NCI-H2081 (cell line): ENCODE results near the gene SPSB1.
"Not testable (repeated sequence)": the region's sequence is repeated elsewhere in the genome, so short reads cannot be mapped to it uniquely, and the experiment has no call there.

Experiments used
- DNase-seq, 2 experiments: peaks; one replicate each; lab custom pipeline; 2025; lab: John Stamatoyannopoulos, UW

SPSB1 gene

GRCh38 chr1:9279172-9279840 lies 13.4 kb upstream of the SPSB1 start:
- DNase-seq: no peak

GRCh38 chr1:9280015-9280860 lies 12.5 kb upstream of the SPSB1 start:
- DNase-seq: no peak

DNA sequence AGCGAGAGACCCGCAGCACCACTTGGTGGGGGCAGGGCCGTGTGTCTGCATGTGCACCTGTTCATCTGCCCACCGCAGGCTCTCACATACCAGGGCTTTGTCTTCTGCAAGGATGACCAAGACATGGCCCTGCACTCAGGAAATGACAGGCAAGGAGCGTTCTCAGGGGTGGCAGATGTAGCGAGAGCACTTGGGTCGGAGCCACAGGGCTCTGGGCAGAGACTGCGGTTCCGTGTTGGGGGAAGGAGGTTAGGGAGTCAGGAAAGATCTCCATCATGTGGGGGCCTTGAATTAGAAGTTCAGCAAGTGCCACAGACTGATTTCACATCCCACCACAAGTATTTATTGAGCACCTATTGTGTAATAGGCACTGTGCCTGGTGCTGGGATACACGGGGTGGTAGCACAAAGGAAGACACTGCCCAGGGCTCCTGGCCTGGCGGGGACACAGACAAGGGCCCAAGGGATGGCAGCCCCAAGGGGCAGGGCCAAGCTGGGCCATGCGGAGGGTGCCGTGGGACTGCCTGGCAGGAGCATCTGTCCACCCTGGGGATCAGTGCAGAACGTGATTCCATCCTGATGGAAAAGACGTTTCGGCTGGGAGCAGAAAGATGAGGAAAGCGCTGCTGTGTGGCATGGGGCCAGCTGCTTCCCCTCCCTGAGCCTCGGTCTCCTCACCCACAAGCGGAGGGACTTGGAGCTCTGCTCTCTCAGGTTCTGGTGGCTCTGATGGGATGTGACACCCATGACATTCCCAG lies 11.4 kb upstream of the SPSB1 start:
- no peak for DNase-seq

GRCh38 chr1:9281908-9282695 lies 10.6 kb upstream of the SPSB1 start:
- DNase-seq: no peak

GRCh38 chr1:9282696-9282955 lies 10.1 kb upstream of the SPSB1 start:
- DNase-seq: no peak

- no peak for DNase-seq
These were observed 8.6 kb upstream of the SPSB1 start for GRCh38 chr1:9284061-9284460.

- DNase-seq: no peak
These were observed 6.1 kb upstream of the SPSB1 start for GRCh38 chr1:9286556-9286955.

- DNase-seq: peak; percentile 29 to 68
These were observed 3.6 kb upstream of the SPSB1 start for GRCh38 chr1:9289090-9289534.

GRCh38 chr1:9289711-9290485 lies 2.8 kb upstream of the SPSB1 start:
- DNase-seq: no peak

DNA sequence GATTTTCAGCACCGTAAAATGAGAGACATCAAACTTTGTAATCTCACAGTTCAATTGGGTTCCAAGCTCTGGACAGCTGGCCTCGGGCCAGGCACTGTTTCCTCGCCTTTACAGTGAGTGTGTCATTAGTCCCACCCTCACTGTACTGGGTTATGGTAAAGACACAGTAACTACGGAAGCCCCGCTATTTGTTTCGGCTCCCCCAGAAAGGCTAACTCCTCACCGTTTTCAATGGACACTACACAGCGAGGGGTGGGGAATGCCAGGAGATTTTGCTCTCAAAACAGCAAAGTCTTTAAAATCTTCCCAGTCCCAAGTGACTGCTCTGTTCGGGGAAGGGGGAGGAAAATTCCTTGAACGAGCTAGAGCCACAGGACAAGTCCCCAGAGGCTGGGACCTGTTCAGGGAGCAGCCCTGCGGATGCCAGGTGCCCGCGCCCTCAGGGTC lies 757 bp upstream of the SPSB1 start:
- DNase-seq: no peak

- DNase-seq: no peak
These were observed 493 bp downstream of the SPSB1 start for GRCh38 chr1:9293241-9293532.

- DNase-seq: no peak
These were observed 1.1 kb downstream of the SPSB1 start for GRCh38 chr1:9293533-9294404.

DNA sequence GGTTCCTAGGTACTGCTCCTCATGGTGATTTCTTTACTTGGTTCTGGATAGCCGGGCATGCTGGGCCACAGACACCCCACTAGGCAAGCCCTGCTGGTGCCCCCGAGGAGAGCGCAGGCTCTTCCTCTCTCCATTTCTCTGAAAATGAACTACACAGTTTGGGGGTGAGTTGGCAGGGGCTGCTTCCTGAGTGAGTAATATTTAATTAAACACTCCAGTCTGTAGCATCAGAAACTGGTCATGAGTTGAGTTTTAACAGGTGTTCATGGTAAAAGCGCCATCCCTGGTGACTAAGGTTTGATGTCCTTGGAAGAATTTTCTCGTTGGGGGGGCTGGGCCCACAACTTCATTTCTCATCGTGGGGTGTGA lies 1.7 kb downstream of the SPSB1 start:
- no peak for DNase-seq

DNA sequence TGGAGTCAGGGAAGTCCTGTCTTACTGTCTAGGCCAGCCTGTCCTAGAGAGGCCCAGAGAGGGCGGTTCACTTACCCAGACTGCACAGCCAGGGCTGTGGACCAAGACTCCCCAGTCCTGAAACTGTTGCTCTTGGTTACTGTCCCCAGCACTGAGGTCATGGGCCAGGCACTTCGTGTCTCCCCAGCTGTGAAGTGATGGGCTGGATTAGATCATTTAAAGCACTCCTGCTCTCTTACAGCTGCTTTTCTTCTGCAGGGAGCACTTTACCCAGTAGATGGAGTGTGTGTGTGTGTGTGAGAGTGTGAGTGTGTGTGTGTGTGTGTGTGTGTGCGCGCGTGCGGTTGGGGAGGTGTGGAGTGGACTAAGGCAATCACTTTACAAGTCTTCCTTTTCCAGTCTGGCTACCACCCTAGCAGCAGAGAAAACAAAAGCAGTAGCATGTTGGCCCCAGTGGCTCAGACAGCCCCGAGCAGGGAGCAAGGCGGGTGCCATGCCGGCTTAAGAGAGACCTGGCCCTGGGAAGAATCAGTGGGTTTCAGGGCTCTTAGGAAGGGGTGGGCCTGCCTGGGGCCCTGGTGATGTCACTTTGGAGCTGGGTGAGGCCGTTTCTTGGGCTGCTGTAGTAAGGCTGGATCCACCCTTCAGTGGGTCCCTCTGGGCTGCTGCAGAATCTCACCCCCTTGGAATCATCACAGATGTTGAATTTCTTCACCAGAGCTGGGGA lies 2.4 kb downstream of the SPSB1 start:
- no peak for DNase-seq

- DNase-seq: no peak
These were observed 3.2 kb downstream of the SPSB1 start for GRCh38 chr1:9295884-9296283.

DNA sequence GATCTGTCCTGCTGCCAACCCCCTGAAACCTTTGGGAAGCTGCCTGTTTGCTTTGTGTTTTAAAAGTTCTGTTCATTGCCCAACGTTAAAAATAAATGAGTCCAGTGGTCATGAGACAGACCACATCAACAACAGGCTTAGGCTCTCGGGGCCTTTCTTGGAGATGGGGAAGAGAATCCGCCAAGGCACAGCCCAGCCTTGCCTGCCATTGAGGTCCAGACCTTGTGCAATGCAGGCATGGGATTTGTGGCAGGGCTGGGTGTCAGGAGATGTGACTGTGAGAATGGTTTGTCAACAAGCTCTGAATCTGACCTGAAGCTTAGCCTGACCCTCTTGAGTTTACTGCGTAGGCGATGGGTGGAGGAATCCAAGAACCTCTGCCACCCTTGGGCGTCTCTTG lies 4.2 kb downstream of the SPSB1 start:
- DNase-seq: no peak

DNA sequence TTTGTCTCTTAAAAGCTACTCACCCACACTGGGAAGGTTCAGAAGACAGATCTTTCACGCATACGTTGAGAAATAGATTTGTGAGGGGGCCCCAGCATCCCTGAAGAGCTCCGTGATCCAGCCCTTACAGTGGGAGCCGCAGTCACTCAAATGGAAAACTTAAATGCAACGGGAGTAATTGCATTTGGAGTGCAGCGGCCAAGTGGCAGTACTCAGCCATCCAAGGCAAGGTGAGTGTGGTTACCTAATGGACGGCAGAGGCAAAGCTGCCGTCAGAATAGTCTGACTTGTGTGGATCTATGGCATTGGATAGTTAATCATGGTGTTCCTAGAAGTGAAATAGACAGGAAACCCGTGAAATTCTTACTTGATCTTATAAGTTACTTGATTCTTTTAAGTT lies 5.1 kb downstream of the SPSB1 start:
- no peak for DNase-seq

GRCh38 chr1:9298282-9298681 lies 5.6 kb downstream of the SPSB1 start:
- no peak for DNase-seq

- not testable (repeated sequence) for DNase-seq
These were observed 7.2 kb downstream of the SPSB1 start for GRCh38 chr1:9299571-9300541.
